ENCODE measurements around the gene HCRT.

- TF ChIP-seq CTCF (IDR thresholded peaks at IDR 0.05) (no peak), POLR2A (IDR thresholded peaks at IDR 0.05) (no peak)
Observed at GRCh38 chr17:42163696-42164407, 21.4 kb downstream of the HCRT start.

Data from uterus (tissue), 2 donors.